Activated CD4-positive, CD25-positive, alpha-beta regulatory T cell (primary cell): ENCODE measurements around the gene TPPP3.
"Not testable (repeated sequence)": the region's sequence is repeated elsewhere in the genome, so short reads cannot be mapped to it uniquely, and the experiment has no call there.

ENCODE experiments used
- DNase-seq, 4 experiments: peaks; one replicate each; lab custom pipeline; 2025; lab: John Stamatoyannopoulos, UW

TPPP3 gene

DNA sequence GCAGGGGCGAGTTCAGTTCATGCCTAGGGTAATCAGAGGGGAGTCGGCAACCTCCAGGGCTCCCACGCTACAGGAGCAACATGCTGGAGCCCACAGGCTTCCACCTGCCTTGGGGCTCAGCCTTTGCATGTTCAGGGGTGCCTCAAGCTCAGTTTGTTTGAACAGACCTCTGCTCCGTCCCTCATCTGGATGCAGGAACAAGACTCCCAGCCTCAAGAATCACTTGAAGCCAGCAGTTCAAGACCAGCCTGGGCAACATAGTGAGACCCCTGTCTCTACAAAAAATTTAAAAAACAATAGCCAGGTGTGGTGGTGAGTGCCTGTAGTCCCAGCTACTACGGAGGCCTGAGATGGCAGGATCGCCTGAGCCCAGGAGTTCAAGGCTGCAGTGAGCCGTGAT is 32.7 kb upstream of the TPPP3 start:
- DNase-seq: no peak

DNA sequence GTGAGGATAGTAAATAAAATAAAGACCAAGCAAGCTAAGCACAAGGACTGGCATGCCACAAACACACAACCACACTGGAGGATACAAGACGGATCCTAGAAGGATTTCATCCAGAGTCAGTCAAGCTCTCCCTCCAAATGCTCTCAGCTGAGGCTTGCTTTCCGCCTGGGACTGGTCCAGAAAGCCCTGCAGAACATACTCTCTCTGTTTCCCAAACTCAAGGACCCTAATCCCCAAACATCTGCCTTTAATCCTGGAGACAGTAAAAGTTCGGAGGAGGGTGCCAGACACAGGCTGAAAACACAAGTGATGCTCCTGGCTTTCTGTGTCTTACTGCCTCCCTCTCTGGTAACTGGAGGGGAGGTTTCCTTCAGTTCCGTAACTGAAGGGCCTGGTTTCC is 32.3 kb upstream of the TPPP3 start:
- no peak for DNase-seq

DNA sequence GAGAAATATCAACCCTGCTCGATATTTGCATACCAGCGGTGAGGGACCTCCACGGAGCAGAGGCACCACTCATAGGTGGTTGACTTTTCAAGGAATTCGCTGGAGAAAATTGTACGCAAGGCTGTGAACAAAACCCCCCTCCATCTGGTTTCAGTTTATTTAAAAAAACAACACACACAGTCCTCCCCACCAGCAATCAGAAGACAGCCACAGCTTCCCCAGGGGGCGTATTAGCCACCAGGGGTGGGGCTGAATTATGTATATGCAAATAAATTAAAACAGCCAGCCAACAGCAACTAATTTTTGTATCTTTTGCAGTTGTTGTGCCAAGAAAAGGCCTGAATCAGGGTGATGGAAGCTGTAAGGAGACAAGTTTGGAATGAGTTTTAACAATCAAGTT is 31.8 kb upstream of the TPPP3 start:
- DNase-seq: no peak

DNA sequence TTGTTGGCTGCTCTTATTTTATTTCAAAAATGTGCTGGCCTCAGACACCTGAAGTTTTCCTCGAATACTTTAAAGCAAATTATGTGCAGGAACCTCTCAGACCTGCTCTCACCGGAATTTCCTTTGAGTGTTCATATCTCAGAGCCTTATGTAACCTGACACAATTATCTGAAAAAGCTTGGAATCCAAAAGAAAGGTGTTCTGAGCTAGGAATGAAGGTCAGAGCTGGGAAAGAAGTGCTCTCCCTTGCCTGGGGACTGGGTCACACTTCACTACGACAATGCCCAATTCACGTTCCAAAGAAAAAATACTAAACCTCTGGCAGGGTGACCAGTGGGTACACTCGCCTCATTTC is 30.9 kb upstream of the TPPP3 start:
- DNase-seq: no peak

DNA sequence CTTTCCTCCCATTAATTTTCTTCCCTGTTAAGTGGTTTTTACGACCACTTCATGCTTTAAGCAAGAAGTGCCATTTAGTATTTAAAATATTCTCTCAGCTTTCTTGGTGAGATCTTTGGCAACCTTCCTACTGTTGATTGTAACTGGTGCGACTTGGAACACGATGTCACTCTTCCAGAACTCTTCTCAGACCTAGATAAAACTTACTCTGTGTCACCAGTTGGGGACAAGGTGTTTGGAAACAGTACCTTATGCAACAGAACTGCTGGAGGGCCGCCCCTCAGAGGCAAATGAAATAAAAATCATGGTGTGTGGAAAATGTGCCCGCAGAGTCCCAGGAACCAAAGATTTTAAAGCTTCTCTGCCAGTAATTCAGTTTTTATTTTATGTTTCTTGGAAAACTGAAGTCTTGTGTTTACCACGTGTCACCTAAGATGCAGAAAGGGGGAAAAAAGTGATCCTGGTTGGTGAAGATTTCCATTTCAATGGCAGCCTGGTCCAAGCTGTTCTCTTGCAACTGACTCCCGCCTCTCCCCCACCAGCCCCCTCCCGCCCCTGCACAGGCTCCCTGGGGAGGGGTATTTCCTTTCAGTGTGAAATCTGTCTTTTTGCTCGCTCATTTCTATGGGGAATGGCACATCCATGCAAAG is 30.4 kb upstream of the TPPP3 start:
- no peak for DNase-seq

DNA sequence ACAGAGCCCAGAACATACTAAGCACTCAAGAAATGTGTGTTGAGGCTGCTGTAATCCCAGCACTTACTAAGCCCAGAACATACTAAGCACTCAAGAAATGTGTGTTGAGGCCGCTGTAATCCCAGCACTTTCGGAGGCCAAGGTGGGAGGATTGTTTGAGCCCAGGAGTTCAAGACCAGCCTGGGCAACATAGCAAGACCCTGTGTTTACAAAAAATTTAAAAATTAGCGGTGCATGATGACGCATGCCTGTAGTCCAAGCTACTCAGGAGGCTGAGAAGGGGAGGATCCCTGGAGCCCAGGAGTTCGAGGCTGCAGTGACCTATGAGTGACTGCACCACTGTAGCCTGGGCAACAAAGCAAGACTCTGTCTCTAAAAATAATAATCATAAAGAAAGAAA is 29.7 kb upstream of the TPPP3 start:
- DNase-seq: no peak

DNA sequence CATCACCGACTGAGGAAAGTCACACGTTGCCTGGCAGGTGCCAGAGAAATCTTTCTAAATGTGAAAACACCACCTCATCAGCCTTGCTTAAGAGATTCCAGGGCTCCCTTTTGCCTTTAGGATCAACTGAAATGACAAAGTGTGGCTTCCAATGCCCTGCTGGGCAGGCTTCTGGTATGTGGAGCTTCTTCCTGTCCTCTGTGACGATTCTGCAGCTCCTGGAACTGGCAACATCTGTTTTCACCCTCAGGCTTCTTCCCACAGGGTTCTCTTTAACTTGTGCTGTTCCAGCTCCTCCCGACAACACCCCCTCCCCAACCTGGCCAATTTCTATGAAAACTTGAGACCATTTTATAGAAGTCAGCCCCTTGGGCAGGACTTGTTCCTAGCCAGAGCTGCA is 27.7 kb upstream of the TPPP3 start:
- no peak for DNase-seq

DNA sequence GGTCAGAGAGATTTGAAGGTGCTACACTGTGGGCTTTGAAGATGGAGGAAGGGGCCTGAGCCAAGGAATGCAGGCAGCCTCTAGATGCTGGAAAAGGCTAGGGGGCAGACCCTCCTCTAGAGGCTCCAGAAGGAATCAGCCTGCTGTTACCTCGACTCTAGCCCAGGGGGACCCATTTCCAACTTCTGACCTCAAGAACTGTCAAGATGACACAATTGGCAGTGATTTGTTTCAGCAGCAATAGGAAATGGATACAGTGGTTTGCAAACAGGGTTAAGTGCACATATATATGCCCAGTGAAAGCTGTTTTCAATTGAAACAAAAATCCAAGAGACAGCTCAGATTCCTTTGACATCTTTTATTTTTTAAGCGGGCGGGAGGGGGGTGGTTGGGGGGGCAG is 26.6 kb upstream of the TPPP3 start:
- DNase-seq: no peak

DNA sequence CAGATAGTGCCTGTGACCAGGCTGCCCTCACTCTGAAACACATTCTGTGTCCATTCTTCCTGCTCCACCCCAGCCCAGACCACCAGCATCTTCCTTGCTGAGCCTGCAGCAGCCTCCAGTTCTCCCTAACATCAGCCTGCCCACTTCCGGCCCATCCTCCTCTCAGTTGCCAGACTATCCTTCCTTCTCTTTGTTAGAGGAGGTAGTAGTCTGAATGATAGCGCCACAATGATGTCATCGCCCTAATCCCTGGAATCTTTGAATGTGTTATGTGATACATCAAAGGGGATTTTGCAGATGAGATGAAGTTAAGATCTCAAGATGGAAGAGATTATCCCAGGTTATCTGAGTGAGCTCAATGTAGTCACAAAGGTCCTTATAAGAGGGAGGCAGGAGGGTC is 26.2 kb upstream of the TPPP3 start:
- no peak for DNase-seq

DNA sequence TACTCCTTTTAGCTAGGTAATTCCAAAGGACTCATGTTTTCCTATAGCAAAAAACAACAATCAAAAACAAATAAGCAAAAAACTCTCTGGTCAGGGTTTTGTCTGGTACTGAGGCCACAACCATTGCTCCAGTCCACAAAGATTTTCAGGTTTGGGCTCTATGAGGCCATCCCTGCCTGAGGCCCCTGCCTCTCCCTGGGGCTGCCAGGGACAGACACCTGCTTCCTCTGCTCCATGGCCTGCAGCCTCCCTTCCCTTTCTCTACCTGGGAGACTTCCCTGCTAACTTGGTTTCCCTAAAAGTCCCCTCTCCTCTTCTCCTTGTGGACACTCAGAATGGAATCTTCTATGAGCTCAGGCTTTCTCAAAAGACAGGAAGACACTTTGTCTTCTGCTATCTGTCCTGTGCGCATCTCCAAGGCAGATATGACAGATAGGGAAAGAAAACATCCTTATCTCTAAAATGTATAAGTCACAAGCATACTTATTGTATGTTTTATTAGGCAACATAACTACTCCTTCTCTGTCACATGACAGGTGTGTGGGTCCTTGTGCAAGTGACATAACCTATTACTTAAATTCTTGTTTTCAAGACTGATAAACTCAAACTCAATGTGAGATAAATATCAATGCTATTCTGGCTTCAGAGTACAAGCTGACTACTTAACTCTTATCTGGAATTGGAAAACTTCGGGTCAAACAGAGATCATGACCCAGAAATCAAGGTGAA is 24.2 kb upstream of the TPPP3 start:
- no peak for DNase-seq

DNA sequence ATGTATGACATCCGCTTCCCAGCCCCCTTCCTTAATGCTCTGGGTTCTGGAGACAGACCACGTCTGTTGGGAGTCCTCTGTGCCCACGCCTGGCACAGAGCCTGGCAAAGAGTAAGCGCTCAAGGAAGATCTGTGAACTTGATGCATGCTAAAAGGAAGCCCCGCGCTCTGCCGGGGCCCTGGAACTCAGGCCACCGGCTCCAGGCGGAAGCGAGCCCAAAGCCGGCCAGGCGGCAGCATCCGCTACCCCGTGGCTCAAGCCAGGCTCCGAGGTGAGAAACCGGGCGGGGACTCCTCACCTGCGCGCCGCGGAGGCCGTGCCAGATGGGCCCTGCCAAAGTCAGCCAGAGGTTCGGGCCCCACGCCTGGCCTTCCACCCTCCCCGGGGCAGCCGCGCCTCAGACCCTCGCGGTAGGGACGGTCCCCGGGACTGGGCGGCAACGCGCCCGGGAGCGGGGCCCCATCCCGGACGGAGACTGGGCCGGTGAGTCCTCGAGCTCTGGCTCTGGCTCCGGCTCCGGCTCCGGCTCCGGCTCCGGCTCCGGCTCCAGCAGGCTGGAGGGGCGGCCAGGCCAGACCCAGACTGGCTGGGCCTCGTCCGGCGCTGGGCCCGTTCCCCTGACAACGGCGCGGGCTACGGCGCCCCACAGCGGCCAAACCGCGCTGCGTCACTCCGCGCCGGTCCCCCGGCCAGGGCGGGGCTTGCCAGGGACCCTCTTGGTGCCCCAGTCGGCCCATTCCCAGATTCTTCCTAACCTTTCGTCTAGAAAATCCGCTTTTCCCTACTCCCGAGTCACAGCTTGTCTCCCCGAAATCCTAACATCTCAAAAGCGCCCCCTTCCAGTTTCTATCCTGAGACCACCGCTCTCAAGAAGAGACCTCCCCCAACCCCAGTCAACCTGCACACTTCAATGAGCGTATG is 22.8 kb upstream of the TPPP3 start, which contains the start of gene ZDHHC1:
Gene ZDHHC1 (minus strand): TSS at position 606 of the 922 bp plus-strand sequence. CDS start 8,702 bp downstream, outside the sequence.
- peak in 1 of 4 experiments; percentile 11 for DNase-seq

DNA sequence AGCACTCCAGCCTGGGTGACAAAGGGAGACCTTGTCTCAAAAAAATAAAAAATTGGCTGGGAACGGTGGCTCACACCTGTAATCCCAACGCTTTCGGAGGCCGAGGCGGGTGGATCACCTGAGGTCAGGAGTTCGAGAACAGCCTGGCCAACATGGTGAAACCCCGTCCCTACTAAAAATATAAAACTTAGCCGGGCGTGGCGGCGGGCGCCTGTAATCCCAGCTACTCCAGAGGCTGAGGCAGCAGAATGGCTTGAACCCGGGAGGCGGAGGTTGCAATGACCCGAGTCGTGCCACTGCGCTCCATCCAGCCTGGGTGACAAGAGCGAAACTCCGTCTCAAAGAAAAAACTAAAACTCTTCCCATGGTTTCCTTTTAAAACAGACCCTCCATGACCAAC is 22.1 kb upstream of the TPPP3 start:
- not testable (repeated sequence) for DNase-seq

DNA sequence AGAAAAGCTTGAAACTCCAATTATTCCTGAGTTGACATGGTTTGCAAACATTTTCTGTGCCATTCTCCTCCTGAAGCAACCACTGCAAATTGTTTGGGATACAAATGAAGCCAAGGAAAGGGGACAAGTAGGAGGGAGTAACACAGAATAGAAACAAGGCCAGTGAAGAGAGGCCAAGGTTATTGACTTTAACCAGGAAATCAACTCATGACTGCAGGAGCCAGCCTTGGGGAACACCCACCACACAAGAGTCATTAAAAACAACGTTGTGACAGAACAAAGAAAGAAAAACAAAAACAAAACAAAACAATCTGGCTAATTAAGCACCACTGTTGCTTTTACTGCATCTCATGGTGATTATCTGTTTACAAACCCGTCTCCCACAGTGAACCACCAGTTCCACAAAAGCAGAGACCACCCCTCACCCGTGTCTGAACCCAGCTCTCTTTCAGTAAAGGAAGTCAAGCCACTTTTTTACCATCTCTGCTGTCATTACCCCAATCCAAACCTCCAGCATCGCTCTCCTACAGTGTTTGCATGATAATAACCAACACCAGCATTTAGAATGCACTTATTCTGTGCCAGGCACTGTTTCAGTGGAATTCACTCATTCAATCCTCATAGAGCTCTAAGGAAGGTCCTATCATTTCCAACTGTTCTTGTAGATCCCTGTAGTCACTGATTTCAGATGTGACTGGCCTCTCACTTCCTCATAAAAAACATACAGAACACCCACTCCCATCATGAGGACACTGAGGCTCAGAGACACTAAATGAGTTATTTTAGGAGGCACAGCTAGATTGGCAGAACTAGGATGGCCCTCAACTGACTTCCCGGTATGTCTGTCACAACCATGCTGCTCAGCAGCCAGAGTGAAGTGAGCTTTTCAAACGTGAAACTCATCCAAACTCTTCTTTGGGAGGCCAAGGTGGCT is 20.9 kb upstream of the TPPP3 start:
- no peak for DNase-seq

DNA sequence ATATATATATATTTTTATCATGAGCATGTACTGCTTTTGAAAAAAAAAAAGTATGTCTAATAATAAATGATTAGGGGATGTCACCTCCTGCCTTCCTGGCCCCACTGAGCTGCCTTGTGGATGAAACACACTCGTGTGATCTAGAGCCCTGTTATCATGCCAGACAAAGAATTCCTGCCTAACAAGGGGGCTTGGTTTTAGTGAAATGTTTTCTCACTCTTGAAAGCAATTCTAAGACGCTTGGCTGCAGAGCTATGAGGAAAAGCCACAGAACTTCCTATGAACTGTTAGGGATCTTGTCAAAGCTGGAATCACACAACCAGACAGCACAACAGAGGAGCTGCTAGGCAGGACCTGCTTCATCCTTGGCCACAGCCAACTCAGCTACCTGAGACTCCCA is 19.0 kb upstream of the TPPP3 start:
- DNase-seq: no peak

DNA sequence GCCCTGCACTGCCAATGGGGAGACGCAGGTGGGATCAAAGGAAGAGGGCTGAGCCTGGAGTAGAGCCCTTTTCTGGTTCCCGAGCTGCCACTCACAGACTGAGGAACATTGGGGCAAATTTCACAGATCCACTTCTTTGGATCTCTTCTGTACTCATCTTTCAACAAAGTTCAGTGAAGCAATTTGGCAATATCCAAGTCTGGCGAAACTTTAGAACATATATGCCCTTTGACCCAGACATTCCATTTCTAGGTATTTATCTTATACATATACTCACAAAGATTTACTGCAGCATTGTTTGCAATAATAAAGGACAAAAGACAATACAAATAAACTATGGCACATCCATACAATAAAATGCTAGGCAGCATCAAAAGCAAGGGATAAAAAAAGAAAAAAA is 18.0 kb upstream of the TPPP3 start:
- no peak for DNase-seq

DNA sequence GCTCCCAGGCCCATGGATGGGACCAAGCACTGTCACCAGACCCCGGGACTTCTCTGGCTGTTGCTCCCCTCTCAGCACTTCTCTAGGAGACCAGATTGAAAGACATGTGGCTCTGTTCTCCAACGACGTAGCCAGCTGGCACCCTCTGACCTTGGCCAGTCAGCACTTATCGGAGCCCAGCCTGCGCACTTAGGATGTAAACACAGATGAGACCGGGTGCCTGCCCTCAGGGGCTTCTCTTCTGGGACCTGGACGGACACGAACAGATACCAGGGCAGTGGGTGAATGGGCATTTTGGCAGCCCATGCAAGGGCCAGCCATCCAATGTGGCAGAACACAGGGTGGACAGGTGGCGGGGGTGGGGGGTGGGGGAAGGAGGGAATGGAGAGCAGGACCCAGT is 16.3 kb upstream of the TPPP3 start:
- no peak for DNase-seq

DNA sequence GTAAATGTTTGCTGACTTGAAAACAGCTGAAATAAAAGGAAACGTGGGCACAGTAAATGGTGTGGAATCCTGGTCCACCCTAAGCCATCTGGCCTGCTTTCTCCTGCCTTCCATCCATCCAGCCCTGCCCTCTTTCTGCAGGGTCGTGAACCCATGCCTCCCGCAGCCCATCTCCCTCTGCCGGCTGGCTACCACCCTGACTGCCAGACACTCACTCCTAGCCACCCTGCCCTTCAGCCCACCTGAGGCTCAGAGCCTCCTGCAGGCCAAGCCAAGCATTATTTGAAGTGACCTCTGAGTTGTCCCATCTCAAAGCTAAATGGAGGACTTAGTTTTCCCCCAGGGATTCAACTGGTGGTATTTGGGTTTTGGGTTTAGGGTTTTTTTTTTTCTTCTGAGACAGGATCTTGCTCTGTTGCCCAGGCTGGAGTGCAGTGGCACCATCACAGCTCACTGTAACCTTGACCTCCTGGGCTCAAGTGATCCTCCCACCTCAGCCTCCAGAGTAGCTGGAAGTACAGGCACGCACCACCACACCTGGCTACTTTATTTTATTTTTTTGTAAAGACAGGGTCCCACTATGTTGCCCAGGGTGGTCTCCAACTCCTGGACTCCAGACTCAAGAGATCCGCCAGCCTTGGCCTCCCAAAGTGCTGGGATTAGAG is 14.6 kb upstream of the TPPP3 start:
- DNase-seq: no peak

DNA sequence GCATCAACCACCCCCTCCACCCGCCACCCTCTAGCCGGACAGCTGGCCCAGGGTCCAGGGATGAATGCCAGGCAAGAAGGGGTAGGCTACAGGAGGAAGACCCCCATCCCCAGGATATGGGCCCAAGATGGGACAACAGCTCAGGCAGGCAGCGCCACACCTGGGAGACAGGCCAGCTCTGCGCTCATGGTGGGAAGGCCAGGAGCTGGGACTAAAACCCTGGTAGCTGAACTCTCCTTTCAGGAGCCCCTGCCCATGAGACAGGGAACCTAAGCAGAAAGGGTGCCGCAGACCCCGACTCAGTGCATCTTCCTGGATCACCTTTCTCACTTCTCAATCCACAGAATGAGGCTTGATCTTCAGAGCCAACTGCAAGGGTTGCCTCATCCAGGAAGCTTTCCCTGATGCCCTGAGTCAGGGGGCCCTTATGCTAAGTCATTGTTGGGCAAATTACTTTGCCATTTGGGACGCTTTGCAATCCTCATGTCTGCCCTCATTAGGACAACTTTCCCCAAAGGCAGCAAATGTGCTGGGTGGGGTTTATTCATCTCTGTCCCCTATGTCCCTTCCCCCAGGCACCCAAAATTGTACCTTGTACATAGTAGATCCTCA is 14.0 kb upstream of the TPPP3 start:
- DNase-seq: no peak

DNA sequence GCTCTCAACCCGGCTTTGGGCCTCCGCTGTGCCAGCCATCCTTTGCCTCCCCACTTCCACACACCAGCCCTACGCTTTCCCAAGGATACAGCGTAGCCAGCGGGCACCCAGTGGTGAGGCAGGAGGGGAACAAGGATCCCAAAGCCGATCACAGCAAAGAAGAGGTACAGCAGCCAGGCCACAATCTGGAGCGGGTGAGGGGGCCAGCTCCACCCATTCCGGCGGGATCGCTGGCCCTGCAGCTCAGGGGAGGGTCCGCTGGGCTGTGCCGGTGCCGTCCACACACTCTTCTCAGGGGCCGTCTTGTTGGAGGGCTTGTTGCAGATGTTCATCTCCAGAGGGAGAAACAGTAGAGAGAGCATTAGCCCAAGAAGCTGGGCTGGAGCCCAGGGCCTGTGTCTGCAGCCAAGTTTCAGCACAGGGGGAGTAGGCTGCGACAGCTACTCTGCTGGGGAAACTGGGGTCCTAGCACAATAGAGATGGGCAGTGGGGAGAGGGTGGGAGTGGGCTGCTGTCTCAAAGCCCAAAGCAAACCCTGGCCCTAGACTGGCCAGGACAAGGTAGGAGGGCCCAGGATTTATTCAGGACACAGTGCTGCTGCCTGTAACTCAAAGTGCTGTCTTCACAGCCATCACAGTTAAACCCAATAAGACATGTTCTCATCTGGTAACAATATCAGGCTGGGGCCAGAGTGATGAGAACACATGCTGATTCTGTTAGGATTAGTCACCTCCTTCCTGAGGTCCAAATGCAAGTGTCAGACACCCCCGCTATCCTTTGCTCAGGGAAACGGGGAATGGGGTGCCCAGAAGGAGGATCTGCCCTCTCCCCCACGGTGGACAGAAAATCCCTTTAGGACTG is 13.0 kb upstream of the TPPP3 start:
- DNase-seq: no peak

DNA sequence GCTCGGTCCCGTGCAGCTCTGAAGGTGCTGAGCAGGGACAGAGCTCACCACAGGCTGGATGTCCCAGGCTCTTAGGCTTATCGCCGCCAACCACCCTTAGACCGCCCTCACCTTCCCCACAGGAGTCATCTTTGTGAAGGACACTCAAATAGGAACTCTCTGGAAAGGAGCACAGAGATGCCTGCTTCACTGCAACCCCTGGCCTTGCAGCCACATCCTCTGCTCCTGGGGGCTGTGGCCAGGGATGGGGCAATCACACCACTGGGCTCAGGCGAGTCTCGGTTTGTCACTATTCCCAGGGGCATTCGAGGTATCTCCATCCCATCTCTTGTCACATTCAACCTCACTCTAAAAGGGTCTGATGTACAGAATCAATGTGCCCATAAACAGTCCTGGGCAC is 12.0 kb upstream of the TPPP3 start:
- DNase-seq: no peak
